CD4-positive, alpha-beta memory T cell (primary cell): ENCODE data around the gene ZGRF1. TPM values are rescaled to one million over a fixed set of nuclear protein-coding genes. Genes with fewer than 3 reads are reported as not detected.
"Not testable (repeated sequence)": the region's sequence is repeated elsewhere in the genome, so short reads cannot be mapped to it uniquely, and the experiment has no call there.

Experiments used
- CTCF ChIA-PET: fragments of 350-600 bp; sonication (Branson Sonifier 250); formaldehyde crosslinking; loops from one replicate; lab custom pipeline; 2021; ENCODE audit warnings: inconsistent platforms; ENCODE audit not compliant: partially characterized antibody; lab: Charles Lee
- POLR2A ChIA-PET: fragments of 350-600 bp; sonication (Branson Sonifier 250); formaldehyde crosslinking; loops from one replicate; lab custom pipeline; 2021; ENCODE audit not compliant: partially characterized antibody; lab: Charles Lee
- DNase-seq, 5 donors: peaks; one replicate each; pipeline versions ENCODE4 v3.0.0 to v3.0.0-alpha.2; 2020 to 2022; ENCODE audit warnings: mixed read lengths in 1 of 5
- H3K27ac ChIP-seq: one replicate; pipeline ENCODE4 v1.7.0; 2013; ENCODE audit warnings: low read depth, low read length
- H3K27me3 ChIP-seq: 2 replicates; pipeline ENCODE4 v1.7.0; 2013; ENCODE audit warnings: mild to moderate bottlenecking, low read length, moderate library complexity; ENCODE audit not compliant: insufficient read depth
- H3K36me3 ChIP-seq: 2 replicates; pipeline ENCODE4 v1.7.0; 2013; ENCODE audit warnings: mild to moderate bottlenecking, low read length, moderate library complexity; ENCODE audit not compliant: insufficient read depth
- H3K4me1 ChIP-seq: 2 replicates; pipeline ENCODE4 v1.7.0; 2013; ENCODE audit warnings: mild to moderate bottlenecking, low read length, moderate library complexity; ENCODE audit not compliant: insufficient read depth
- H3K4me3 ChIP-seq, 2 donors: one replicate each; pipeline ENCODE4 v1.7.0; 2013; ENCODE audit warnings: low read length in 2 of 2, mild to moderate bottlenecking in 1 of 2
- H3K9me3 ChIP-seq, 2 donors: one replicate each; pipeline ENCODE4 v1.7.0; 2013; ENCODE audit warnings: low read length in 2 of 2, control low read depth in 1 of 2; ENCODE audit not compliant: control insufficient read depth in 1 of 2
- H3K27ac Mint-ChIP-seq, 7 donors: one replicate each; pipeline ENCODE4 v1.8.0; 2020 to 2021; ENCODE audit warnings: mixed read lengths in 7 of 7, mild to moderate bottlenecking in 6 of 7, inconsistent platforms in 3 of 7, moderate library complexity in 3 of 7
- H3K27me3 Mint-ChIP-seq, 2 donors: one replicate each; pipeline ENCODE4 v1.8.0; 2020 to 2021; ENCODE audit warnings: mixed read lengths in 2 of 2
- H3K36me3 Mint-ChIP-seq, 2 donors: one replicate each; pipeline ENCODE4 v1.8.0; 2020 to 2021; ENCODE audit warnings: mixed read lengths in 2 of 2, inconsistent platforms in 1 of 2, mild to moderate bottlenecking in 1 of 2
- H3K4me1 Mint-ChIP-seq, 4 donors: one replicate each; pipeline ENCODE4 v1.8.0; 2020 to 2021; ENCODE audit warnings: mixed read lengths in 4 of 4, mild to moderate bottlenecking in 1 of 4
- H3K4me3 Mint-ChIP-seq, 8 donors: one replicate each; pipeline ENCODE4 v1.8.0; 2020 to 2021; ENCODE audit warnings: mixed read lengths in 8 of 8, mild to moderate bottlenecking in 7 of 8, moderate library complexity in 6 of 8, inconsistent platforms in 3 of 8
- H3K9me3 Mint-ChIP-seq, 8 donors: one replicate each; pipeline ENCODE4 v1.8.0; 2020 to 2021; ENCODE audit warnings: mixed read lengths in 8 of 8, mild to moderate bottlenecking in 5 of 8, inconsistent platforms in 3 of 8, moderate library complexity in 1 of 8
- intact Hi-C: fragments of 100-400 bp; cut with micrococcal nuclease; formaldehyde crosslinking; loops from one replicate; pipeline ENCODE4 v1.15.1; 2023
- microRNA-seq: library from miRNA; unstranded; fragments of <30 nt; microRNA quantifications from one replicate; pipeline ENCODE4 v1.2.0, GENCODE V29; 2021; ENCODE audit warnings: borderline replicate concordance, borderline number of aligned reads, borderline microRNAs expressed, mixed read lengths
- polyA plus RNA-seq, 2 donors: library from polyadenylated mRNA; unstranded; fragments of 300-500 nt; fragmentation: Illumina TruSeq; gene quantifications; one replicate each; pipeline ENCODE4 v1.2.3, GENCODE V29; 2021
- total RNA-seq, 2 experiments: library from RNA; stranded (reverse); gene quantifications; one replicate each; pipeline ENCODE4 v1.2.3, GENCODE V29; 2021

Gene ZGRF1
- total and polyA plus RNA-seq, 4 experiments from 2014 or later: 1.4 to 7.6 (median 3.8) TPM

DNA sequence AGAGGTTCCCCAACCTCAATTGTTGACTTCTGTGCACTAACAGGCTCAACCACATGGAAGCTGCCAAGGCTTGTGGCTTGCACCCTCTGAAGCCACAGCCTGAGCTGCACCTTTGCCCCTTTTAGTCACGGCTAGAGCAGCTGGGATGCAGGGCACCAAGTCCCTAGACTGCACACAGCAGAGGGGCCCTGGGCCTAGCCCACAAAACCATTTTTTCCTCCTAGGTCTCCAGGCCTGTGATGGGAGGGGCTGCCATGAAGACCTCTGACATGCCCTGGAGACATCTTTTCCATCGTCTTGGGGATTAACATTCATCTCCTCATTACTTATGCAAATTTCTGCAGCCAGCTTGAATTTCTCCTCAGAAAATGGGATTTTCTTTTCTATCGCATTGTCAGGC, 145.9 kb downstream of the ZGRF1 start:
- H3K27ac ChIP-seq, H3K4me3 ChIP-seq, H3K36me3 ChIP-seq, intact Hi-C loops, H3K27me3 ChIP-seq, DNase-seq, H3K9me3 ChIP-seq, CTCF ChIA-PET, POLR2A ChIA-PET, H3K36me3 Mint-ChIP-seq, H3K4me3 Mint-ChIP-seq, H3K4me1 ChIP-seq, H3K4me1 Mint-ChIP-seq: not testable (repeated sequence)
- peak overlapping the region in 1 of 7 donors; percentile 54 for H3K27ac Mint-ChIP-seq
- H3K27me3 Mint-ChIP-seq: peaks cover 17 to 24% of the 10 kb centered on the region in 2 donors
- peaks cover 10 to 29% (median 22%) of the 10 kb centered on the region in 8 donors for H3K9me3 Mint-ChIP-seq

Small RNA genes within 50 kb of the gene (microRNA-seq; reads per million reads assigned to microRNA genes)
- gene MIR302A (not detected), gene MIR302B (not detected), gene MIR302C (not detected), gene MIR302D (not detected), gene MIR367 (not detected)

Other genes with a start within 250 kb of the ZGRF1 start
- not detected for gene NEUROG2, start 120.7 kb downstream of the ZGRF1 start, total RNA-seq
- gene NEUROG2, start 120.7 kb downstream of the ZGRF1 start, polyA plus RNA-seq: not detected
- gene LARP7, start 234 bp upstream of the ZGRF1 start, total RNA-seq: 10 to 100 TPM; 44.1 to 47.9 TPM
- 10 to 100 TPM; 22.0 to 37.1 TPM for gene LARP7, start 234 bp upstream of the ZGRF1 start, polyA plus RNA-seq